GM06990 (cell line): ENCODE results near the gene R3HDM4.
"Not testable (repeated sequence)": the region's sequence is repeated elsewhere in the genome, so short reads cannot be mapped to it uniquely, and the experiment has no call there.

Source experiments
- DNase-seq: peaks from one replicate; pipeline ENCODE4 v3.0.0-alpha.2; 2011; ENCODE audit not compliant: insufficient read length; ENCODE audit errors: extremely low read depth
- H3K27me3 ChIP-seq: replicated peaks from 2 replicates; pipeline ENCODE4 v1.6.0; 2011; ENCODE audit warnings: low read length; ENCODE audit not compliant: control insufficient read depth, insufficient read depth
- H3K36me3 ChIP-seq: 2 replicates; pipeline ENCODE4 v1.5.1; 2011; ENCODE audit warnings: low read length; ENCODE audit not compliant: control insufficient read depth, insufficient read depth
- H3K4me3 ChIP-seq: replicated peaks from 2 replicates; pipeline ENCODE4 v1.5.1; 2011; ENCODE audit warnings: low read depth, mild to moderate bottlenecking, control low read depth, low read length
- CTCF ChIP-seq: IDR thresholded peaks from 2 replicates; pipeline ENCODE4 v1.5.1; 2011; ENCODE audit warnings: low read length, control low read depth, mild to moderate bottlenecking, inconsistent platforms; ENCODE audit not compliant: insufficient read depth, poor library complexity, severe bottlenecking

R3HDM4 gene

GRCh38 chr19:892894-893689, 19.9 kb downstream of the R3HDM4 start, which contains the start of the genes MED16 and RNU6-9:
TSS of gene MED16 (minus strand) at chr19:893187. CDS start at chr19:891131, 2,056 bp downstream.
TSS of gene RNU6-9 (plus strand) at chr19:893484.
- peaks cover 12% of the 10 kb centered on the region for H3K36me3 ChIP-seq
- H3K27me3 ChIP-seq, result no peaks in the 10 kb centered on the region
- H3K4me3 ChIP-seq, result peak within 1 kb of the TSS; percentile 89
- TF ChIP-seq CTCF, result no peak
- peak; percentile 88 for DNase-seq

- no peak for TF ChIP-seq CTCF
- Histone ChIP-seq H3K27me3 (no peaks in the 10 kb centered on the region), H3K36me3 (peaks cover 13% of the 10 kb centered on the region), H3K4me3 (peak overlapping the region; percentile 89)
- no peak for DNase-seq
These were observed 20.7 kb downstream of the R3HDM4 start for GRCh38 chr19:892243-892893.

GRCh38 chr19:891421-892200, 21.4 kb downstream of the R3HDM4 start:
- not testable (repeated sequence) for H3K27me3 ChIP-seq, DNase-seq
- peaks cover 12% of the 10 kb centered on the region for H3K36me3 ChIP-seq
- H3K4me3 ChIP-seq, result peak overlapping the region; percentile 89

- Histone ChIP-seq H3K4me3 (no peak overlapping the region), H3K36me3 (peaks cover 18% of the 10 kb centered on the region), H3K27me3 (no peaks in the 10 kb centered on the region)
- no peak for TF ChIP-seq CTCF
- no peak for DNase-seq
These were observed 22.2 kb downstream of the R3HDM4 start for GRCh38 chr19:890831-891230.

- TF ChIP-seq CTCF, result no peak
- H3K27me3 ChIP-seq, result no peaks in the 10 kb centered on the region
- no peak for DNase-seq
- H3K36me3 ChIP-seq, result peaks cover 23% of the 10 kb centered on the region
- no peak overlapping the region for H3K4me3 ChIP-seq
These were observed 23.2 kb downstream of the R3HDM4 start for GRCh38 chr19:889662-890295.
